IMR-90 (cell line): ENCODE data around the gene HLA-DOA. TPM values are rescaled to one million over a fixed set of nuclear protein-coding genes. Genes with fewer than 3 reads are reported as not detected.

Source experiments
- ATAC-seq: fragments of 200-7000 bp; cut with Tn5 transposase; 2 replicates; pipeline ENCODE4 v1.9.1; 2020; ENCODE audit warnings: low read depth, mild to moderate bottlenecking, moderate library complexity
- BruUV-seq: library from RNA; stranded (reverse); fragments of 400-500 nt; replicated peaks from 2 replicates; lab custom pipeline; 2021; lab: Mats Ljungman, UMichigan
- CTCF ChIA-PET: fragments of 300-600 bp; formaldehyde crosslinking; extraction: SDS; loops from one replicate; lab custom pipeline; 2021; ENCODE audit warnings: antibody characterized with exemption; lab: Yijun Ruan, JAX
- POLR2A ChIA-PET: fragments of 300-600 bp; sonication (Branson Sonifier 250); formaldehyde crosslinking; loops from one replicate; lab custom pipeline; 2022; ENCODE audit warnings: antibody characterized with exemption; ENCODE audit not compliant: unreplicated experiment; lab: Charles Lee
- DNase-seq: peaks from one replicate; pipeline ENCODE4 v3.0.0; 2013
- H2AFZ ChIP-seq: replicated peaks from 2 replicates; pipeline ENCODE3; 2013; ENCODE audit warnings: low read length, mild to moderate bottlenecking; ENCODE audit not compliant: poor library complexity
- H2AK5ac ChIP-seq: 2 replicates; pipeline ENCODE4 v1.6.1; 2013; ENCODE audit warnings: low read depth, low read length, inconsistent platforms
- H2AK9ac ChIP-seq: replicated peaks from 2 replicates; pipeline ENCODE3; 2013; ENCODE audit warnings: mild to moderate bottlenecking, low read depth, low read length, moderate library complexity; ENCODE audit not compliant: poor library complexity
- H2BK120ac ChIP-seq: 2 replicates; pipeline ENCODE4 v1.6.1; 2013; ENCODE audit warnings: low read depth, low read length, inconsistent platforms
- H2BK15ac ChIP-seq: 3 replicates; pipeline ENCODE4 v1.6.1; 2013; ENCODE audit warnings: low read depth, low read length, inconsistent platforms
- H2BK20ac ChIP-seq: 2 replicates; pipeline ENCODE4 v1.6.1; 2013; ENCODE audit warnings: low read depth, mild to moderate bottlenecking, inconsistent platforms, low read length, moderate library complexity
- H2BK5ac ChIP-seq: 2 replicates; pipeline ENCODE4 v1.6.1; 2013; ENCODE audit warnings: mild to moderate bottlenecking, low read depth, low read length, inconsistent platforms; ENCODE audit not compliant: poor library complexity, severe bottlenecking
- H3K14ac ChIP-seq: replicated peaks from 2 replicates; pipeline ENCODE4 v1.6.1; 2013; ENCODE audit warnings: low read depth, low read length, inconsistent platforms
- H3K18ac ChIP-seq: 2 replicates; pipeline ENCODE4 v1.6.1; 2013; ENCODE audit warnings: low read depth, low read length, control low read depth
- H3K23ac ChIP-seq: 2 replicates; pipeline ENCODE4 v1.6.1; 2013; ENCODE audit warnings: low read depth, low read length, inconsistent platforms
- H3K27ac ChIP-seq: 2 replicates; pipeline ENCODE4 v1.5.1; 2013; ENCODE audit warnings: mild to moderate bottlenecking, control low read depth, low read length; ENCODE audit not compliant: insufficient read depth
- H3K27me3 ChIP-seq: 2 replicates; pipeline ENCODE4 v1.6.1; 2013; ENCODE audit warnings: low read length; ENCODE audit not compliant: control insufficient read depth, insufficient read depth
- H3K36me3 ChIP-seq: 2 replicates; pipeline ENCODE4 v1.6.1; 2013; ENCODE audit warnings: low read length, mixed read lengths; ENCODE audit not compliant: control insufficient read depth, insufficient read depth
- H3K4ac ChIP-seq: 2 replicates; pipeline ENCODE4 v1.6.1; 2013; ENCODE audit warnings: low read depth, low read length, inconsistent platforms
- H3K4me1 ChIP-seq: 2 replicates; pipeline ENCODE4 v1.6.1; 2013; ENCODE audit warnings: low read length, mixed read lengths; ENCODE audit not compliant: control insufficient read depth, insufficient read depth
- H3K4me2 ChIP-seq: 2 replicates; pipeline ENCODE4 v1.6.1; 2013; ENCODE audit warnings: low read depth, mild to moderate bottlenecking, control low read depth, low read length, moderate library complexity
- H3K4me3 ChIP-seq: 2 replicates; pipeline ENCODE4 v1.5.1; 2013; ENCODE audit warnings: low read depth, mild to moderate bottlenecking, control low read depth, low read length, moderate library complexity; ENCODE audit not compliant: insufficient read depth
- H3K56ac ChIP-seq: 2 replicates; pipeline ENCODE4 v1.6.1; 2013; ENCODE audit warnings: low read length, inconsistent platforms; ENCODE audit not compliant: insufficient read depth; ENCODE audit errors: extremely low read depth
- H3K79me1 ChIP-seq, 2 experiments: 2 replicates each; pipeline ENCODE4 v1.6.1; 2013; ENCODE audit warnings: low read length in 2 of 2, inconsistent platforms in 1 of 2, low read depth in 1 of 2
- H3K9ac ChIP-seq: 2 replicates; pipeline ENCODE4 v1.6.1; 2013; ENCODE audit warnings: low read depth, low read length, control low read depth
- H3K9me1 ChIP-seq: 2 replicates; pipeline ENCODE4 v1.6.1; 2013; ENCODE audit warnings: low read length, inconsistent platforms; ENCODE audit not compliant: insufficient read depth
- H3K9me3 ChIP-seq: 2 replicates; pipeline ENCODE4 v1.6.1; 2013; ENCODE audit warnings: low read length; ENCODE audit not compliant: control insufficient read depth, insufficient read depth
- H4K20me1 ChIP-seq: 2 replicates; pipeline ENCODE4 v1.6.1; 2013; ENCODE audit warnings: low read length, inconsistent platforms; ENCODE audit not compliant: insufficient read depth
- H4K5ac ChIP-seq: 2 replicates; pipeline ENCODE4 v1.6.1; 2013; ENCODE audit warnings: mild to moderate bottlenecking, low read depth, low read length, control low read depth
- H4K8ac ChIP-seq, 2 experiments: 2 replicates each; pipeline ENCODE4 v1.6.1; 2013; ENCODE audit warnings: low read depth in 2 of 2, low read length in 2 of 2, control low read depth in 1 of 2, inconsistent platforms in 1 of 2
- H4K91ac ChIP-seq: 2 replicates; pipeline ENCODE4 v1.6.1; 2013; ENCODE audit warnings: low read depth, low read length, inconsistent platforms; ENCODE audit not compliant: insufficient read depth
- FOS ChIP-seq: fragments of 150-350 bp; IDR thresholded peaks from 2 replicates; pipeline ENCODE4 v1.6.1; 2016; ENCODE audit warnings: low read depth, low read length
- NFE2L2 ChIP-seq: fragments of 150-350 bp; IDR thresholded peaks from 2 replicates; pipeline ENCODE4 v1.6.1; 2016; ENCODE audit warnings: low read depth, mild to moderate bottlenecking, low read length
- POLR2A ChIP-seq: IDR thresholded peaks from 2 replicates; pipeline ENCODE4 v1.6.1; 2012; ENCODE audit warnings: mild to moderate bottlenecking, low read depth, low read length
- WGBS, 2 experiments: methylation state at CpG; one replicate each; pipeline versions ENCODE4 v1.1.5 to v1.1.7; 2013; ENCODE audit warnings: missing lambda C conversion rate in 2 of 2; ENCODE audit not compliant: insufficient read length in 1 of 2; ENCODE audit errors: extremely low coverage in 2 of 2; 5-methylcytosine and 5-hydroxymethylcytosine counted together
- dilution Hi-C: fragments of 300-500 bp; cut with HindIII; formaldehyde crosslinking; loops from one replicate; pipeline ENCODE4 v1.14.3; 2018; ENCODE audit warnings: low sequenced_read_pairs; ENCODE audit not compliant: unreplicated experiment
- in situ Hi-C: fragments of 300-500 bp; cut with MboI; formaldehyde crosslinking; loops from 3 replicates; pipeline ENCODE4 v1.14.3; 2019; ENCODE audit warnings: low sequenced_read_pairs, inconsistent platforms, mixed read lengths
- intact Hi-C: fragments of 100-400 bp; cut with micrococcal nuclease; formaldehyde crosslinking; loops from 2 replicates; pipeline ENCODE4 v1.10.0; 2022
- polyA plus RNA-seq, 3 experiments: library from polyadenylated mRNA; depleted of rRNA; stranded (reverse); fragments of >200 nt; gene quantifications; 2 replicates each; pipeline ENCODE4 v1.2.3, GENCODE V29; 2012; ENCODE audit warnings: low replicate concordance in 1 of 3
- total RNA-seq: library from RNA; depleted of rRNA; stranded (reverse); fragments of >200 nt; gene quantifications from 2 replicates; pipeline ENCODE4 v1.2.3, GENCODE V29; 2012

HLA-DOA gene
- total and polyA plus RNA-seq, 2 of the 4 experiments (the other 2 are of a cell fraction): not detected

- DNase-seq: no peak
- no peak overlapping the region for H3K23ac ChIP-seq
- no peaks in the 10 kb centered on the region for H3K79me1 ChIP-seq
- no peak overlapping the region for H2BK15ac ChIP-seq
- H4K5ac ChIP-seq: no peak overlapping the region
- no peak overlapping the region for H3K4me3 ChIP-seq
- H3K4me2 ChIP-seq: no peak overlapping the region
- H3K9me1 ChIP-seq: no peaks in the 10 kb centered on the region
- ChIA-PET POLR2A (no interaction called here), CTCF (no interaction called here)
- in situ Hi-C loops (no loop called here), dilution Hi-C loops (no loop called here), intact Hi-C loops (no loop called here)
- H3K4me1 ChIP-seq: no peaks in the 10 kb centered on the region
- H3K27ac ChIP-seq: no peak overlapping the region
- no CpG with 5 or more reads among the region's 1 CpG for WGBS, 2 experiments
- H3K4ac ChIP-seq: no peak overlapping the region
- H3K9ac ChIP-seq: no peak overlapping the region
- H2AFZ ChIP-seq: no peak overlapping the region
- H2AK9ac ChIP-seq: no peak overlapping the region
- H2AK5ac ChIP-seq: no peak overlapping the region
- no peak overlapping the region for H4K8ac ChIP-seq
- no peak overlapping the region for H2BK120ac ChIP-seq
- H4K20me1 ChIP-seq: no peaks in the 10 kb centered on the region
- no TSS peak for BruUV-seq
- H3K56ac ChIP-seq: no peak overlapping the region
- no peak for ATAC-seq
- H3K14ac ChIP-seq: no peak overlapping the region
- H4K91ac ChIP-seq: no peak overlapping the region
- no peak overlapping the region for H3K18ac ChIP-seq
- no peaks in the 10 kb centered on the region for H3K9me3 ChIP-seq
- no peaks in the 10 kb centered on the region for H3K36me3 ChIP-seq
- TF ChIP-seq NFE2L2 (no peak), POLR2A (no peak), FOS (no peak)
- H2BK20ac ChIP-seq: no peak overlapping the region
- no peak overlapping the region for H2BK5ac ChIP-seq
- H3K27me3 ChIP-seq: peaks cover 18% of the 10 kb centered on the region
These were observed 18.9 kb upstream of the HLA-DOA start for GRCh38 chr6:33028220-33028849.
